CD8-positive, alpha-beta memory T cell (primary cell): ENCODE results near the gene BANF2. TPM values are rescaled to one million over a fixed set of nuclear protein-coding genes. Genes with fewer than 3 reads are reported as not detected.

Source experiments
- CTCF ChIA-PET: fragments of 350-600 bp; sonication (Branson Sonifier 250); formaldehyde crosslinking; loops from one replicate; lab custom pipeline; 2021; ENCODE audit warnings: antibody characterized with exemption; lab: Charles Lee
- POLR2A ChIA-PET: fragments of 350-600 bp; sonication (Branson Sonifier 250); formaldehyde crosslinking; loops from one replicate; lab custom pipeline; 2021; ENCODE audit warnings: antibody characterized with exemption; lab: Charles Lee
- DNase-seq, 5 donors: peaks; one replicate each; pipeline versions ENCODE4 v3.0.0 to v3.0.0-alpha.2; 2020 to 2022; ENCODE audit warnings: mixed read lengths in 1 of 5
- H3K27ac ChIP-seq: one replicate; pipeline ENCODE4 v1.7.0; 2013; ENCODE audit warnings: low read depth, mild to moderate bottlenecking, low read length, moderate library complexity
- H3K27me3 ChIP-seq: 2 replicates; pipeline ENCODE4 v1.7.0; 2013; ENCODE audit warnings: low read length, mild to moderate bottlenecking; ENCODE audit not compliant: insufficient read depth, poor library complexity, severe bottlenecking
- H3K36me3 ChIP-seq: 2 replicates; pipeline ENCODE4 v1.7.0; 2013; ENCODE audit warnings: mild to moderate bottlenecking, low read length, moderate library complexity; ENCODE audit not compliant: insufficient read depth
- H3K4me1 ChIP-seq: 2 replicates; pipeline ENCODE4 v1.7.0; 2013; ENCODE audit warnings: mild to moderate bottlenecking, low read length, moderate library complexity; ENCODE audit not compliant: insufficient read depth
- H3K4me3 ChIP-seq: 2 replicates; pipeline ENCODE4 v1.7.0; 2013; ENCODE audit warnings: mild to moderate bottlenecking, low read length
- H3K9me3 ChIP-seq: 2 replicates; pipeline ENCODE4 v1.7.0; 2013; ENCODE audit warnings: mild to moderate bottlenecking, low read length
- H3K27ac Mint-ChIP-seq, 8 donors: one replicate each; pipeline ENCODE4 v1.8.0; 2020 to 2021; ENCODE audit warnings: mixed read lengths in 8 of 8, mild to moderate bottlenecking in 6 of 8, inconsistent platforms in 3 of 8, moderate library complexity in 3 of 8
- H3K27me3 Mint-ChIP-seq, 2 donors: one replicate each; pipeline ENCODE4 v1.8.0; 2020 to 2021; ENCODE audit warnings: mixed read lengths in 2 of 2, mild to moderate bottlenecking in 1 of 2, moderate library complexity in 1 of 2
- H3K36me3 Mint-ChIP-seq, 3 donors: one replicate each; pipeline ENCODE4 v1.8.0; 2020 to 2021; ENCODE audit warnings: mixed read lengths in 3 of 3, inconsistent platforms in 1 of 3, mild to moderate bottlenecking in 1 of 3
- H3K4me1 Mint-ChIP-seq, 3 donors: one replicate each; pipeline ENCODE4 v1.8.0; 2020 to 2021; ENCODE audit warnings: mixed read lengths in 3 of 3, inconsistent platforms in 1 of 3, mild to moderate bottlenecking in 1 of 3
- H3K4me3 Mint-ChIP-seq, 7 donors: one replicate each; pipeline ENCODE4 v1.8.0; 2020 to 2021; ENCODE audit warnings: mixed read lengths in 7 of 7, mild to moderate bottlenecking in 6 of 7, moderate library complexity in 4 of 7, inconsistent platforms in 2 of 7
- H3K9me3 Mint-ChIP-seq, 5 donors: one replicate each; pipeline ENCODE4 v1.8.0; 2020 to 2022; ENCODE audit warnings: mixed read lengths in 5 of 5, mild to moderate bottlenecking in 3 of 5, moderate library complexity in 2 of 5, inconsistent platforms in 1 of 5
- polyA plus RNA-seq: library from polyadenylated mRNA; unstranded; fragments of 300-500 nt; fragmentation: Illumina TruSeq; gene quantifications from one replicate; pipeline ENCODE4 v1.2.3, GENCODE V29; 2021
- total RNA-seq, 2 experiments: library from RNA; stranded (reverse); gene quantifications; one replicate each; pipeline ENCODE4 v1.2.3, GENCODE V29; 2021

Gene BANF2
- total and polyA plus RNA-seq, 3 experiments from 2014 or later, result not detected

- H3K27me3 Mint-ChIP-seq, result no peaks in the 10 kb centered on the region
- H3K36me3 Mint-ChIP-seq, result peaks cover 11 to 37% (median 27%) of the 10 kb centered on the region in 3 donors
- H3K27ac Mint-ChIP-seq, result peak overlapping the region in 2 of 8 donors; percentile 46 to 79
- Histone ChIP-seq H3K36me3 (no peaks in the 10 kb centered on the region), H3K27me3 (no peaks in the 10 kb centered on the region), H3K27ac (no peak overlapping the region), H3K4me3 (no peak overlapping the region), H3K4me1 (peaks cover 4% of the 10 kb centered on the region), H3K9me3 (no peaks in the 10 kb centered on the region)
- ChIA-PET POLR2A (no interaction called here), CTCF (no interaction called here)
- H3K9me3 Mint-ChIP-seq, result peaks cover 0 to 2% (median 0%) of the 10 kb centered on the region in 5 donors
- no peak overlapping the region for H3K4me3 Mint-ChIP-seq
- H3K4me1 Mint-ChIP-seq, result peaks cover 25 to 37% (median 26%) of the 10 kb centered on the region in 3 donors
- no peak for DNase-seq
Observed at GRCh38 chr20:17660667-17661066, 39.1 kb upstream of the BANF2 start.

DNA sequence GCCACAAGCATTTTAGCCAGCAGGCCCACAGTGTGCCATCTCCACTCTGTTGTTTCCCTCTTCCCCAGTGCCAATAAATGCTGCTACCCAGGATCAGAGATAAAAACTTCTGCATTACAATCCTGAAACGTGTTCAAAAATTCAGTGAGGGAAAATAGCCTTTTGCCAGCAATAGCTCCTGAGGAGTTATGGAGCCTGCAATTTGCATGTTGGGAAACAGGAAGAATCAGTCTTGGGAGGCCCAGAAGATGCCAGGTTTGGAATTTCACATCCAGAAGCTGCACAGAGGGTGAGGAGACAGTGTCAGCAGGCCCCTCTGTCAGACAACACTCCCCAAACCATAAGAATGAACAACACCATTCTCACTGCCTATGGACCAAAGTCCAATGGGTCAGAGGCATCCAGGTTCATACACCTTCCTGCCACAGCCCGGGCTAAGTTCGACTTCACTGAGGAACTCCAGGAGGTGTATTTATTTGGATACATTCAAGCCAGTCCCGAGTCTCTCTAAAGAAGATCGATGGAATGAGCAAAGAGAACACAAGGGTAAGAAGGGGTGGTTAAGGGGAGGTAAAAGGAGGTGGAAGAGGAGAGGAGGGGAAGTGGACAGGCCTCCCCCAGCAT is 38.5 kb upstream of the BANF2 start:
- CTCF ChIA-PET, result no interaction called here

DNA sequence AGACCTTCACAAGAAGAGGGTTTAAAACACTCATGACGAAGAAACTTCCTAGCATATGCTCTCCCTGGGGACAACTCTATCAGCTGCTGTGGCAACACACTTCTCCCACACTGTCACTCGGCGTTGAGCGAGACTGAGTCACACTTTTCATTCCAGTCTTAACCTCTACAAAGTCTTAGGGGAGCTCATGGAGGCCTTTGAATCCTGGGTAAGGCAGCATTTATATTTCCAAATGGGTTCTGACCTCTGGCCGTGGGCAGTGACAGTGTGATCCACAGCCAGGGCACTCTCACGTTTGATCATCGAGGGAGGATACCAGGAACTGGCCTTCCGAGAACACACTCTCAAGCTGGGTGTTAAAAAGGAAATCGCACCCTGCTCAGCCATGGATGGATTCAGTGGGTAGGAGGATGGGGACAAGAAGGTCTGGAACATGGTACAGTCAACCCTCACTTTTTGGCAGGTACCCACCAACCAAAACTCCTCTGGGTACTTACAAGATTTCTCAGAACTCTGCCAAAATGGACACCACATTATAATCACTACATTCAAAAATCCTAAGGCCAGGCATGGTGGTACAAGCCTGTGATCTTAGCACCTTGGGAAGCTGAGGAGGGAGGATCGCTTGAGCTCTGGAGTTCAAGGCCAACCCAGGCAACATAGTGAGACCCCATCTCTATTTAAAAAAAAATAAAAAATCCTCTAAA is 37.3 kb upstream of the BANF2 start:
- Histone ChIP-seq H3K9me3 (no peaks in the 10 kb centered on the region), H3K27ac (no peak overlapping the region), H3K36me3 (no peaks in the 10 kb centered on the region), H3K4me1 (peaks cover 10% of the 10 kb centered on the region), H3K4me3 (no peak overlapping the region), H3K27me3 (no peaks in the 10 kb centered on the region)
- Mint-ChIP-seq H3K9me3 (peaks cover 0 to 2% (median 0%) of the 10 kb centered on the region in 5 donors), H3K27me3 (no peaks in the 10 kb centered on the region), H3K27ac (peak overlapping the region in 4 of 8 donors; percentile 42 to 77 (median 64)), H3K36me3 (peaks cover 8 to 25% (median 21%) of the 10 kb centered on the region in 3 donors), H3K4me1 (peaks cover 35 to 55% (median 38%) of the 10 kb centered on the region in 3 donors), H3K4me3 (no peak overlapping the region)
- ChIA-PET CTCF (interaction anchor here (1.0 to 1.1 kb wide), 2 partner anchors 18 to 20 kb away, joined by 3 to 4 read pairs; partner anchors contain the start of gene RRBP1), POLR2A (no interaction called here)
- DNase-seq, result no peak

More for the DNA sequence above, 38.5 kb upstream of the BANF2 start:
- no peaks in the 10 kb centered on the region for H3K9me3 ChIP-seq
- no peak overlapping the region for H3K27ac Mint-ChIP-seq
- POLR2A ChIA-PET, result no interaction called here
- peaks cover 0 to 2% (median 0%) of the 10 kb centered on the region in 5 donors for H3K9me3 Mint-ChIP-seq
- H3K27me3 Mint-ChIP-seq, result no peaks in the 10 kb centered on the region
- H3K27me3 ChIP-seq, result no peaks in the 10 kb centered on the region
- H3K4me3 Mint-ChIP-seq, result no peak overlapping the region
- H3K4me1 ChIP-seq, result peaks cover 10% of the 10 kb centered on the region
- H3K27ac ChIP-seq, result no peak overlapping the region
- no peaks in the 10 kb centered on the region for H3K36me3 ChIP-seq
- peaks cover 31 to 43% (median 31%) of the 10 kb centered on the region in 3 donors for H3K4me1 Mint-ChIP-seq
- H3K4me3 ChIP-seq, result no peak overlapping the region
- peaks cover 11 to 36% (median 27%) of the 10 kb centered on the region in 3 donors for H3K36me3 Mint-ChIP-seq
- no peak for DNase-seq

- Mint-ChIP-seq H3K4me1 (peaks cover 35 to 57% (median 39%) of the 10 kb centered on the region in 3 donors), H3K27me3 (no peaks in the 10 kb centered on the region)
Observed at GRCh38 chr20:17663040-17663399, 36.7 kb upstream of the BANF2 start.

DNA sequence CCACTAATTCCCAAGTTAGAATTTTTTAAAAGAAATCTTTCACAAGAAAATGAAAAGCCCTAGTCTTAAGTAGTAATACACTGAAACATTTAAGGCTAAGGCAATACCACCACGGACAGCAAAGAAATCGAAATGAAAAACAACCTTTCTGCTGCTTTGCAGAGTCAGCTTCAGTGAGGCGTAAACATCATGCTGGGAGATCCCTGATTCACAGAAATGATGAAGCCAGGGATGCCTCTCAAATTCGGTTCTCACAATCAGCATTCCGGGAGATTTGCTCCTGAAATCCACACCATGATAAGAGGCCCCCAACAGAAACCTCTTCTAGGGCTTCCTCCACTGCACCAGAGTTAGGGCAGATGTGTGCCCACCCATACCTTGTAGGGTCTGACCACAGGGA is 36.3 kb upstream of the BANF2 start:
- peaks cover 2 to 15% (median 13%) of the 10 kb centered on the region in 3 donors for H3K36me3 Mint-ChIP-seq
- POLR2A ChIA-PET, result no interaction called here
- H3K9me3 ChIP-seq, result no peaks in the 10 kb centered on the region
- H3K36me3 ChIP-seq, result no peaks in the 10 kb centered on the region
- peaks cover 10% of the 10 kb centered on the region for H3K4me1 ChIP-seq
- no peaks in the 10 kb centered on the region for H3K27me3 ChIP-seq
- H3K9me3 Mint-ChIP-seq, result peaks cover 0 to 2% (median 0%) of the 10 kb centered on the region in 5 donors
- H3K4me3 ChIP-seq, result no peak overlapping the region
- no peak for DNase-seq
- peak overlapping the region in 2 of 8 donors; percentile 12 to 63 for H3K27ac Mint-ChIP-seq
- CTCF ChIA-PET, result interaction anchor here (1.1 kb wide), 1 partner anchor 14 kb away, joined by 4 read pairs; no protein-coding TSS in a partner anchor
- no peaks in the 10 kb centered on the region for H3K27me3 Mint-ChIP-seq
- H3K27ac ChIP-seq, result no peak overlapping the region
- H3K4me1 Mint-ChIP-seq, result peaks cover 35 to 57% (median 37%) of the 10 kb centered on the region in 3 donors
- no peak overlapping the region for H3K4me3 Mint-ChIP-seq

More at GRCh38 chr20:17663040-17663399, 36.7 kb upstream of the BANF2 start:
- CTCF ChIA-PET, result interaction anchor here (1.1 kb wide), 2 partner anchors 14 to 18 kb away, joined by 3 to 4 read pairs; no protein-coding TSS in a partner anchor
- Histone ChIP-seq H3K4me1 (peaks cover 10% of the 10 kb centered on the region), H3K36me3 (no peaks in the 10 kb centered on the region), H3K27ac (no peak overlapping the region), H3K9me3 (no peaks in the 10 kb centered on the region), H3K4me3 (no peak overlapping the region), H3K27me3 (no peaks in the 10 kb centered on the region)
- peaks cover 7 to 20% (median 18%) of the 10 kb centered on the region in 3 donors for H3K36me3 Mint-ChIP-seq
- H3K4me3 Mint-ChIP-seq, result no peak overlapping the region
- no peak for DNase-seq
- POLR2A ChIA-PET, result no interaction called here
- H3K27ac Mint-ChIP-seq, result no peak overlapping the region
- peaks cover 0 to 2% (median 0%) of the 10 kb centered on the region in 5 donors for H3K9me3 Mint-ChIP-seq

- Mint-ChIP-seq H3K4me1 (peaks cover 35 to 57% (median 36%) of the 10 kb centered on the region in 3 donors), H3K36me3 (peaks cover 1 to 12% (median 9%) of the 10 kb centered on the region in 3 donors), H3K27ac (peak overlapping the region in 5 of 8 donors; percentile 8 to 85 (median 18)), H3K4me3 (peak overlapping the region in 2 of 7 donors; percentile 2 to 16), H3K27me3 (no peaks in the 10 kb centered on the region), H3K9me3 (no peaks in the 10 kb centered on the region)
- Histone ChIP-seq H3K4me3 (no peak overlapping the region), H3K27ac (no peak overlapping the region), H3K36me3 (no peaks in the 10 kb centered on the region), H3K27me3 (no peaks in the 10 kb centered on the region), H3K4me1 (peaks cover 10% of the 10 kb centered on the region), H3K9me3 (no peaks in the 10 kb centered on the region)
- CTCF ChIA-PET, result interaction anchor here (1.1 kb wide), 1 partner anchor 15 kb away, joined by 4 read pairs; no protein-coding TSS in a partner anchor
- POLR2A ChIA-PET, result no interaction called here
- no peak for DNase-seq
Observed at GRCh38 chr20:17664025-17664633, 35.6 kb upstream of the BANF2 start.

- CTCF ChIA-PET, result interaction anchor here (1.4 to 2.4 kb wide), 2 partner anchors 17 to 232 kb away, joined by 3 to 9 read pairs; partner anchors contain the start of gene RRBP1
- no peak overlapping the region for H3K27ac ChIP-seq
- no peaks in the 10 kb centered on the region for H3K27me3 ChIP-seq
- DNase-seq, result no peak
- no peak overlapping the region for H3K4me3 ChIP-seq
- peaks cover 36 to 60% (median 38%) of the 10 kb centered on the region in 3 donors for H3K4me1 Mint-ChIP-seq
- peaks cover 0 to 4% (median 1%) of the 10 kb centered on the region in 3 donors for H3K36me3 Mint-ChIP-seq
- H3K4me3 Mint-ChIP-seq, result no peak overlapping the region
- no peaks in the 10 kb centered on the region for H3K9me3 Mint-ChIP-seq
- no peaks in the 10 kb centered on the region for H3K9me3 ChIP-seq
- H3K27me3 Mint-ChIP-seq, result no peaks in the 10 kb centered on the region
- no peaks in the 10 kb centered on the region for H3K36me3 ChIP-seq
- POLR2A ChIA-PET, result no interaction called here
- H3K4me1 ChIP-seq, result peaks cover 10% of the 10 kb centered on the region
- H3K27ac Mint-ChIP-seq, result peak overlapping the region in 1 of 8 donors; percentile 52
Observed at GRCh38 chr20:17665756-17666155, 34.0 kb upstream of the BANF2 start.
